K562 (cell line): Measurements from ENCODE around the gene PRDM15. TPM values are rescaled to one million over a fixed set of nuclear protein-coding genes. Genes with fewer than 3 reads are reported as not detected.

Source experiments
- REST ChIP-seq, 2 experiments: fragments of 450-650 bp; formaldehyde crosslinking in 1 of 2; IDR thresholded peaks; 2 replicates each; pipeline versions ENCODE4 v1.4.0 to v1.6.1; 2014 to 2020; ENCODE audit warnings: mild to moderate bottlenecking in 2 of 2, borderline replicate concordance in 1 of 2, low read depth in 1 of 2
- ZNF707 ChIP-seq: fragments of 250-450 bp; sonication (Bioruptor Pico); conservative IDR thresholded peaks from 2 replicates; pipeline ENCODE4 v1.8.0; 2022; ENCODE audit warnings: inconsistent platforms, mild to moderate bottlenecking, moderate library complexity
- polyA plus RNA-seq, 8 experiments: library from polyadenylated mRNA; depleted of rRNA in 4 of 8; stranded (reverse) in 5 of 8; unstranded in 3 of 8; fragments of >200 nt; fragmentation: Nextera tagmentation in 2 of 8; fragmentation: Illumina TruSeq in 1 of 8; extraction: Ambion mirVana in 2 of 8; extraction: Trizol in 1 of 8; gene quantifications; 2 replicates each; pipeline versions ENCODE4 v1.2.1 to v1.2.3, GENCODE V29; 2011 to 2014; ENCODE audit warnings: inconsistent platforms in 1 of 8, missing spikeins in 1 of 8
- total RNA-seq, 7 experiments: library from RNA; depleted of rRNA in 6 of 7; stranded (reverse); fragments of >200 nt in 6 of 7; fragmentation: Illumina TruSeq in 2 of 7; extraction: Trizol in 2 of 7; gene quantifications; 2 replicates each; pipeline versions ENCODE4 v1.2.1 to v1.2.3, GENCODE V29; 2011 to 2021; ENCODE audit warnings: low replicate concordance in 1 of 7

PRDM15 gene
- total and polyA plus RNA-seq, 9 of the 15 experiments (the other 6 are each of a cell fraction or from before 2014, with no cell fraction given) = 0.93 to 9.2 (median 6.2) TPM

- TF ChIP-seq REST (IDR thresholded peaks at IDR 0.05; ENCODE audit: borderline replicate concordance) (0 out of 2 replicates have a peak, but pooled peaks have one; percentile 2), REST (CRISPR knock-in tag; IDR thresholded peaks at IDR 0.05; ENCODE audit: low read depth) (no peak), ZNF707 (no peak)
Observed at GRCh38 chr21:41778930-41779600, 100.1 kb downstream of the PRDM15 start (continued).
